Endothelial cell of umbilical vein (primary cell): ENCODE results near the gene NLGN1. TPM values are rescaled to one million over a fixed set of nuclear protein-coding genes. Genes with fewer than 3 reads are reported as not detected.
A peak's percentile ranks its signal among the peaks of the same experiment; 100 is the strongest.

Experiments
- BruUV-seq: library from RNA; stranded (reverse); fragments of 400-500 nt; replicated peaks from 2 replicates; lab custom pipeline; 2021; lab: Mats Ljungman, UMichigan
- CTCF ChIA-PET: fragments of 300-600, 350-600 bp; sonication (Branson Sonifier 250); formaldehyde crosslinking; loops from one replicate; lab custom pipeline; 2021; ENCODE audit warnings: antibody characterized with exemption, inconsistent platforms; lab: Charles Lee
- POLR2A ChIA-PET: fragments of 300-600, 350-600 bp; sonication (Branson Sonifier 250); formaldehyde crosslinking; loops from one replicate; lab custom pipeline; 2021; ENCODE audit warnings: antibody characterized with exemption, inconsistent platforms; lab: Charles Lee
- DNase-seq: peaks from one replicate; pipeline ENCODE4 v3.0.0-alpha.2; 2011; ENCODE audit warnings: low read depth, low spot score
- FAIRE-seq: peaks from 2 replicates; lab custom pipeline; 2011; peaks lifted over from hg19 to GRCh38; lab: Jason Lieb, UNC
- H2AFZ ChIP-seq: 2 replicates; pipeline ENCODE4 v1.6.0; 2012; ENCODE audit warnings: low read depth, low read length, control low read depth, inconsistent platforms
- H3K27ac ChIP-seq: 2 replicates; pipeline ENCODE4 v1.5.1; 2011; ENCODE audit warnings: low read depth, mild to moderate bottlenecking, control low read depth, low read length, moderate library complexity; ENCODE audit not compliant: insufficient read depth
- H3K27me3 ChIP-seq, 2 experiments: 2 replicates each; pipeline versions ENCODE4 v1.6.0 to v1.6.1; 2011; ENCODE audit warnings: low read length in 2 of 2, mixed read lengths in 1 of 2; ENCODE audit not compliant: control insufficient read depth in 2 of 2, insufficient read depth in 2 of 2
- H3K36me3 ChIP-seq, 2 experiments: 2 replicates in 1 of 2; 3 replicates in 1 of 2; pipeline ENCODE4 v1.5.1; 2011; ENCODE audit warnings: low read length in 2 of 2, mild to moderate bottlenecking in 1 of 2, moderate library complexity in 1 of 2; ENCODE audit not compliant: control insufficient read depth in 2 of 2, insufficient read depth in 2 of 2; ENCODE audit errors: extremely low read depth in 1 of 2
- H3K4me1 ChIP-seq: 3 replicates; pipeline ENCODE4 v1.5.1; 2011; ENCODE audit warnings: mild to moderate bottlenecking, low read length; ENCODE audit not compliant: control insufficient read depth, insufficient read depth; ENCODE audit errors: extremely low read depth
- H3K4me2 ChIP-seq: 2 replicates; pipeline ENCODE4 v1.6.1; 2011; ENCODE audit warnings: low read length, control low read depth, mixed read lengths; ENCODE audit not compliant: insufficient read depth
- H3K4me3 ChIP-seq, 3 experiments: fragments of 200-600 bp in 1 of 3; sonication (generic), shearing (Covaris generic) in 1 of 3; replicated peaks in 1 of 3; 2 replicates each; pipeline ENCODE4 v1.5.1; 2011 to 2016; ENCODE audit warnings: control low read depth in 3 of 3, low read length in 3 of 3, mild to moderate bottlenecking in 2 of 3, inconsistent platforms in 1 of 3, low read depth in 1 of 3, moderate library complexity in 1 of 3; ENCODE audit not compliant: insufficient read depth in 1 of 3
- H3K79me2 ChIP-seq: 2 replicates; pipeline ENCODE4 v1.6.0; 2012; ENCODE audit warnings: low read length, inconsistent platforms; ENCODE audit not compliant: control insufficient read depth, insufficient read depth
- H3K9ac ChIP-seq: replicated peaks from 2 replicates; pipeline ENCODE3; 2011; ENCODE audit warnings: low read length, control low read depth; ENCODE audit not compliant: insufficient read depth; ENCODE audit errors: extremely low read depth
- H3K9me1 ChIP-seq: replicated peaks from 3 replicates; pipeline ENCODE4 v1.6.0; 2011; ENCODE audit warnings: mild to moderate bottlenecking, low read length; ENCODE audit not compliant: control insufficient read depth, insufficient read depth; ENCODE audit errors: extremely low read depth
- H3K9me3 ChIP-seq: replicated peaks from 2 replicates; pipeline ENCODE4 v1.5.1; 2012; ENCODE audit warnings: low read length, inconsistent platforms; ENCODE audit not compliant: control insufficient read depth, insufficient read depth
- H4K20me1 ChIP-seq: replicated peaks from 2 replicates; pipeline ENCODE3; 2011; ENCODE audit warnings: mild to moderate bottlenecking, low read length; ENCODE audit not compliant: control insufficient read depth, insufficient read depth; ENCODE audit errors: extremely low read depth
- EZH2 ChIP-seq: IDR thresholded peaks from 2 replicates; pipeline ENCODE4 v1.6.1; 2012; ENCODE audit warnings: borderline replicate concordance, low read depth, mild to moderate bottlenecking, moderate library complexity, low read length, inconsistent platforms; ENCODE audit not compliant: severe bottlenecking
- FOS ChIP-seq: IDR thresholded peaks from 2 replicates; pipeline ENCODE4 v1.6.1; 2011; ENCODE audit warnings: mild to moderate bottlenecking, low read length, moderate library complexity, borderline replicate concordance; ENCODE audit not compliant: insufficient read depth
- GATA2 ChIP-seq: IDR thresholded peaks from 2 replicates; pipeline ENCODE4 v1.7.0; 2011; ENCODE audit warnings: low read depth, mild to moderate bottlenecking, moderate library complexity, mixed read lengths, low read length; ENCODE audit not compliant: insufficient read length, insufficient read depth
- JUN ChIP-seq: IDR thresholded peaks from 2 replicates; pipeline ENCODE4 v1.6.1; 2011; ENCODE audit warnings: borderline replicate concordance, low read depth; ENCODE audit not compliant: insufficient read length, insufficient read depth
- POLR2A ChIP-seq: IDR thresholded peaks from 2 replicates; pipeline ENCODE4 v1.6.1; 2012; ENCODE audit warnings: low read depth, mild to moderate bottlenecking, control low read depth, low read length
- POLR2AphosphoS5 ChIP-seq: IDR thresholded peaks from 2 replicates; pipeline ENCODE4 v1.6.1; 2012; ENCODE audit warnings: low read depth, mild to moderate bottlenecking, control low read depth, low read length, moderate library complexity; ENCODE audit not compliant: insufficient read depth
- dilution Hi-C: fragments of 300-500 bp; cut with MboI; formaldehyde crosslinking; loops from one replicate; pipeline ENCODE4 v1.15.0; 2019; ENCODE audit warnings: low sequenced_read_pairs; ENCODE audit not compliant: extremely low pct_ligation_motif_present
- intact Hi-C: fragments of 100-400 bp; cut with micrococcal nuclease; formaldehyde crosslinking; loops from one replicate; pipeline ENCODE4 v1.10.0; 2022
- polyA plus RNA-seq, 4 experiments: library from polyadenylated mRNA; depleted of rRNA in 3 of 4; stranded (reverse) in 3 of 4; unstranded in 1 of 4; fragments of >200 nt; gene quantifications; 2 replicates each; pipeline versions ENCODE4 v1.2.1 to v1.2.3, GENCODE V29; 2011 to 2012; ENCODE audit warnings: missing spikeins in 1 of 4
- total RNA-seq: library from RNA; stranded (reverse); gene quantifications from 2 replicates; pipeline ENCODE4 v1.2.3, GENCODE V29; 2021
- TF ChIP-seq, protein P1 (sequence below), 2 donors: IDR thresholded peaks; 1 replicate in 1 of 2; 2 replicates in 1 of 2; pipeline ENCODE4 v1.5.1; 2011; ENCODE audit warnings: low read length in 2 of 2, mild to moderate bottlenecking in 2 of 2, moderate library complexity in 2 of 2, control low read depth in 1 of 2, inconsistent platforms in 1 of 2, low read depth in 1 of 2; ENCODE audit not compliant: insufficient read depth in 1 of 2; ENCODE audit errors: extremely low read depth in 1 of 2
- TF ChIP-seq, protein P2 (sequence below): IDR thresholded peaks from 2 replicates; pipeline ENCODE4 v1.6.1; 2011; ENCODE audit not compliant: insufficient read depth, insufficient read length

NLGN1 gene
- total and polyA plus RNA-seq, 2 donors (not counting 3 experiments of a cell fraction or from before 2014, with no cell fraction given), result 7.9 to 16.3 TPM

DNA sequence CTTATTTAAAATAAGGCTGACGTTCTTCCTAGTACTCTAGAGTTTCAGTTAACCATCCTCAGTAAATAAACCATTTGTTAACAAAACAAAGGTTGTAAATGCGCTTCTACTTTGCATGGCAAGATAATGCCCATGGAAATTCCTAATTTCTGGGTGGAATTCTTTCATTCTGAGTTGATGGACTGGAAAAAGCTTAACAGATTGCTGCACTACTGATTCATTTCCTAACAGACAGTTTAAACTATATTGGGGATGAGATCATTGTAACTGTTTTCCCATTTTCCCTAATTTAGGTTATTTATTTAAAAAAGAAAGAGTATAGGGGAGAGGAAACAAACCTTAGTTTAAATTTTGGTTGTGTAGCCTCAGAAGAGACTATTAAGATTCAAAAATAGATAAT, 342.2 kb downstream of the NLGN1 start:
- peak overlapping the region; percentile 58 for H3K9ac ChIP-seq
- H3K9me1 ChIP-seq, result no peaks in the 10 kb centered on the region
- H3K79me2 ChIP-seq, result no peaks in the 10 kb centered on the region
- peak; percentile 83 for DNase-seq
- ChIA-PET CTCF (interaction anchor here (1.0 to 2.4 kb wide), 5 partner anchors 9 to 136 kb away, joined by 3 to 9 read pairs (median 4); no protein-coding TSS in a partner anchor), POLR2A (interaction anchor here (0.7 kb wide), 1 partner anchor 701 kb away, joined by 3 read pairs; no protein-coding TSS in a partner anchor)
- no peaks in the 10 kb centered on the region for H4K20me1 ChIP-seq
- H3K4me1 ChIP-seq, result peaks cover 64% of the 10 kb centered on the region
- TF ChIP-seq JUN (peak; percentile 83), EZH2 (no peak), POLR2A (no peak), GATA2 (peak; percentile 62), POLR2AphosphoS5 (peak; percentile 54), FOS (peak; percentile 91)
- TF ChIP-seq, protein P1, sequence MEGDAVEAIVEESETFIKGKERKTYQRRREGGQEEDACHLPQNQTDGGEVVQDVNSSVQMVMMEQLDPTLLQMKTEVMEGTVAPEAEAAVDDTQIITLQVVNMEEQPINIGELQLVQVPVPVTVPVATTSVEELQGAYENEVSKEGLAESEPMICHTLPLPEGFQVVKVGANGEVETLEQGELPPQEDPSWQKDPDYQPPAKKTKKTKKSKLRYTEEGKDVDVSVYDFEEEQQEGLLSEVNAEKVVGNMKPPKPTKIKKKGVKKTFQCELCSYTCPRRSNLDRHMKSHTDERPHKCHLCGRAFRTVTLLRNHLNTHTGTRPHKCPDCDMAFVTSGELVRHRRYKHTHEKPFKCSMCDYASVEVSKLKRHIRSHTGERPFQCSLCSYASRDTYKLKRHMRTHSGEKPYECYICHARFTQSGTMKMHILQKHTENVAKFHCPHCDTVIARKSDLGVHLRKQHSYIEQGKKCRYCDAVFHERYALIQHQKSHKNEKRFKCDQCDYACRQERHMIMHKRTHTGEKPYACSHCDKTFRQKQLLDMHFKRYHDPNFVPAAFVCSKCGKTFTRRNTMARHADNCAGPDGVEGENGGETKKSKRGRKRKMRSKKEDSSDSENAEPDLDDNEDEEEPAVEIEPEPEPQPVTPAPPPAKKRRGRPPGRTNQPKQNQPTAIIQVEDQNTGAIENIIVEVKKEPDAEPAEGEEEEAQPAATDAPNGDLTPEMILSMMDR (IDR thresholded peaks at IDR 0.05; ENCODE audit: extremely low read depth in 1 of 2, insufficient read depth in 1 of 2, low read depth in 1 of 2, low read length in 2 of 2), result no peak
- TF ChIP-seq, protein P2, sequence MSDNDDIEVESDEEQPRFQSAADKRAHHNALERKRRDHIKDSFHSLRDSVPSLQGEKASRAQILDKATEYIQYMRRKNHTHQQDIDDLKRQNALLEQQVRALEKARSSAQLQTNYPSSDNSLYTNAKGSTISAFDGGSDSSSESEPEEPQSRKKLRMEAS, result no peak
- no peak overlapping the region for H3K4me3 ChIP-seq
- H3K36me3 ChIP-seq, result no peaks in the 10 kb centered on the region
- H2AFZ ChIP-seq, result no peak overlapping the region
- BruUV-seq, result no TSS peak
- no peaks in the 10 kb centered on the region for H3K27me3 ChIP-seq
- H3K27ac ChIP-seq, result peak overlapping the region; percentile 96
- dilution Hi-C loops, result no loop called here
- FAIRE-seq, result peak; percentile 54
- no peaks in the 10 kb centered on the region for H3K9me3 ChIP-seq
- H3K4me2 ChIP-seq, result peak overlapping the region; percentile 37
- intact Hi-C loops, result loop anchor here (1.0 to 10.0 kb wide), 4 partner anchors 8 to 1209 kb away; no protein-coding TSS in a partner anchor
